ENCODE data around the gene ROR1. TPM values are rescaled to one million over a fixed set of nuclear protein-coding genes. Genes with fewer than 3 reads are reported as not detected.

The ROR1 gene
- total and polyA plus RNA-seq, 2 of the 13 experiments (the other 11 are each of a cell fraction or from before 2014, with no cell fraction given): 0.58 to 2.3 TPM

- TF ChIP-seq CHD4 (IDR thresholded peaks at IDR 0.05; ENCODE audit: borderline replicate concordance, low read length): no peak
- TF ChIP-seq, protein P1, sequence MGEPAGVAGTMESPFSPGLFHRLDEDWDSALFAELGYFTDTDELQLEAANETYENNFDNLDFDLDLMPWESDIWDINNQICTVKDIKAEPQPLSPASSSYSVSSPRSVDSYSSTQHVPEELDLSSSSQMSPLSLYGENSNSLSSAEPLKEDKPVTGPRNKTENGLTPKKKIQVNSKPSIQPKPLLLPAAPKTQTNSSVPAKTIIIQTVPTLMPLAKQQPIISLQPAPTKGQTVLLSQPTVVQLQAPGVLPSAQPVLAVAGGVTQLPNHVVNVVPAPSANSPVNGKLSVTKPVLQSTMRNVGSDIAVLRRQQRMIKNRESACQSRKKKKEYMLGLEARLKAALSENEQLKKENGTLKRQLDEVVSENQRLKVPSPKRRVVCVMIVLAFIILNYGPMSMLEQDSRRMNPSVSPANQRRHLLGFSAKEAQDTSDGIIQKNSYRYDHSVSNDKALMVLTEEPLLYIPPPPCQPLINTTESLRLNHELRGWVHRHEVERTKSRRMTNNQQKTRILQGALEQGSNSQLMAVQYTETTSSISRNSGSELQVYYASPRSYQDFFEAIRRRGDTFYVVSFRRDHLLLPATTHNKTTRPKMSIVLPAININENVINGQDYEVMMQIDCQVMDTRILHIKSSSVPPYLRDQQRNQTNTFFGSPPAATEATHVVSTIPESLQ (CRISPR knock-in tag; conservative IDR thresholded peaks at IDR 0.05): no peak
- no peak for TF ChIP-seq PHB2 (IDR thresholded peaks at IDR 0.05; ENCODE audit: partially characterized antibody)
- TF ChIP-seq, protein P2, sequence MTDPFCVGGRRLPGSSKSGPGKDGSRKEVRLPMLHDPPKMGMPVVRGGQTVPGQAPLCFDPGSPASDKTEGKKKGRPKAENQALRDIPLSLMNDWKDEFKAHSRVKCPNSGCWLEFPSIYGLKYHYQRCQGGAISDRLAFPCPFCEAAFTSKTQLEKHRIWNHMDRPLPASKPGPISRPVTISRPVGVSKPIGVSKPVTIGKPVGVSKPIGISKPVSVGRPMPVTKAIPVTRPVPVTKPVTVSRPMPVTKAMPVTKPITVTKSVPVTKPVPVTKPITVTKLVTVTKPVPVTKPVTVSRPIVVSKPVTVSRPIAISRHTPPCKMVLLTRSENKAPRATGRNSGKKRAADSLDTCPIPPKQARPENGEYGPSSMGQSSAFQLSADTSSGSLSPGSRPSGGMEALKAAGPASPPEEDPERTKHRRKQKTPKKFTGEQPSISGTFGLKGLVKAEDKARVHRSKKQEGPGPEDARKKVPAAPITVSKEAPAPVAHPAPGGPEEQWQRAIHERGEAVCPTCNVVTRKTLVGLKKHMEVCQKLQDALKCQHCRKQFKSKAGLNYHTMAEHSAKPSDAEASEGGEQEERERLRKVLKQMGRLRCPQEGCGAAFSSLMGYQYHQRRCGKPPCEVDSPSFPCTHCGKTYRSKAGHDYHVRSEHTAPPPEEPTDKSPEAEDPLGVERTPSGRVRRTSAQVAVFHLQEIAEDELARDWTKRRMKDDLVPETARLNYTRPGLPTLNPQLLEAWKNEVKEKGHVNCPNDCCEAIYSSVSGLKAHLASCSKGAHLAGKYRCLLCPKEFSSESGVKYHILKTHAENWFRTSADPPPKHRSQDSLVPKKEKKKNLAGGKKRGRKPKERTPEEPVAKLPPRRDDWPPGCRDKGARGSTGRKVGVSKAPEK (CRISPR knock-in tag; IDR thresholded peaks at IDR 0.05; ENCODE audit: borderline replicate concordance): no peak
- TF ChIP-seq MEIS1 (CRISPR knock-in tag; IDR thresholded peaks at IDR 0.05; ENCODE audit: borderline replicate concordance): no peak
- no peak for TF ChIP-seq ZMYM3 (CRISPR knock-in tag; IDR thresholded peaks at IDR 0.05)
- no peak for TF ChIP-seq ZNF484 (CRISPR knock-in tag; IDR thresholded peaks at IDR 0.05; ENCODE audit: borderline replicate concordance, low read depth)
- no peak for TF ChIP-seq ZNF446 (CRISPR knock-in tag; IDR thresholded peaks at IDR 0.05)
- H3K36me3 ChIP-seq (replicated peaks in 1 of 2; ENCODE audit: control insufficient read depth in 1 of 2, insufficient read depth in 2 of 2, low read length in 2 of 2): no peaks in the 10 kb centered on the region
- ChIA-PET CTCF (ENCODE audit: low intra/inter-chr PET ratio, low total read pairs) (no interaction called here), POLR2A (no interaction called here)
- DNase-seq (ENCODE audit: low spot score) (no peak), FAIRE-seq (no peak), ATAC-seq (no peak)
- H3K4me2 ChIP-seq (ENCODE audit: low read depth, low read length): no peak overlapping the region
- H3K79me2 ChIP-seq (ENCODE audit: insufficient read depth, low read length): no peaks in the 10 kb centered on the region
- BruUV-seq (replicated peaks): no TSS peak
- no peak overlapping the region for H3K4me3 ChIP-seq (replicated peaks in 1 of 3; ENCODE audit: insufficient read depth in 1 of 3, low read depth in 2 of 3, low read length in 3 of 3)
- H3K27ac ChIP-seq (ENCODE audit: extremely low read length, insufficient read depth, low read length): no peak overlapping the region
- no peaks in the 10 kb centered on the region for H3K27me3 ChIP-seq (ENCODE audit: control insufficient read depth in 1 of 2, insufficient read depth in 2 of 2, low read length in 2 of 2)
- H3K9ac ChIP-seq (ENCODE audit: insufficient read depth, low read depth, low read length): no peak overlapping the region
- in situ Hi-C loops (cut with HindIII; ENCODE audit: extremely low pct_ligation_motif_present, low pct_unique_long_range_greater_than_20kb): no loop called here
- no peaks in the 10 kb centered on the region for H3K9me3 ChIP-seq (ENCODE audit: low read length)
- H2AFZ ChIP-seq (ENCODE audit: low read length): no peak overlapping the region
- H3K4me1 ChIP-seq (ENCODE audit: insufficient read depth, low read length): peaks cover 17% of the 10 kb centered on the region
- no peaks in the 10 kb centered on the region for H4K20me1 ChIP-seq (ENCODE audit: insufficient read depth, low read length)
- intact Hi-C loops (cut with micrococcal nuclease; ENCODE audit: unreplicated experiment): no loop called here
Measured at GRCh38 chr1:63784083-63784482, 10.3 kb downstream of the ROR1 start.

Measured in HepG2 (cell line).